NCI-H345 (cell line): Measurements from ENCODE around the gene CYTH3.

Source experiments
- DNase-seq: peaks from one replicate; lab custom pipeline; 2025; lab: John Stamatoyannopoulos, UW

The CYTH3 gene

GRCh38 chr7:6165521-6166320 lies 106.7 kb downstream of the CYTH3 start:
- no peak for DNase-seq

- no peak for DNase-seq
Measured at GRCh38 chr7:6165075-6165474, 107.3 kb downstream of the CYTH3 start.

GRCh38 chr7:6164491-6164890 lies 107.9 kb downstream of the CYTH3 start:
- DNase-seq, result no peak

GRCh38 chr7:6164010-6164409 lies 108.4 kb downstream of the CYTH3 start:
- DNase-seq, result no peak

GRCh38 chr7:6163402-6163801 lies 109.0 kb downstream of the CYTH3 start:
- no peak for DNase-seq

GRCh38 chr7:6162650-6163366 lies 109.6 kb downstream of the CYTH3 start:
- no peak for DNase-seq

GRCh38 chr7:6162331-6162620 lies 110.1 kb downstream of the CYTH3 start:
- no peak for DNase-seq

- no peak for DNase-seq
Measured at GRCh38 chr7:6161463-6162330, 110.7 kb downstream of the CYTH3 start.

GRCh38 chr7:6160191-6160623 lies 112.2 kb downstream of the CYTH3 start:
- DNase-seq, result no peak

GRCh38 chr7:6159524-6160031 lies 112.8 kb downstream of the CYTH3 start:
- no peak for DNase-seq

- DNase-seq, result no peak
Measured at GRCh38 chr7:6159097-6159483, 113.3 kb downstream of the CYTH3 start.

GRCh38 chr7:6158424-6159096 lies 113.9 kb downstream of the CYTH3 start:
- DNase-seq, result no peak

- DNase-seq, result no peak
Measured at GRCh38 chr7:6157685-6158423, 114.6 kb downstream of the CYTH3 start.

- DNase-seq, result no peak
Measured at GRCh38 chr7:6156734-6157133, 115.7 kb downstream of the CYTH3 start.

GRCh38 chr7:6155596-6155995 lies 116.8 kb downstream of the CYTH3 start:
- DNase-seq, result no peak

- no peak for DNase-seq
Measured at GRCh38 chr7:6154542-6155404, 117.7 kb downstream of the CYTH3 start.

- no peak for DNase-seq
Measured at GRCh38 chr7:6153646-6154541, 118.5 kb downstream of the CYTH3 start.

GRCh38 chr7:6151994-6152735 lies 120.3 kb downstream of the CYTH3 start:
- no peak for DNase-seq
